Parathyroid adenoma (tissue), 2 donors: ENCODE data around the gene WDR81.

ENCODE experiments used
- H2AFZ ChIP-seq: fragments of 300-600 bp; sonication (generic); one replicate; pipeline ENCODE4 v1.7.0; 2017; ENCODE audit warnings: antibody characterized with exemption, mild to moderate bottlenecking
- H3K27ac ChIP-seq: fragments of 300-600 bp; sonication (generic); one replicate; pipeline ENCODE4 v1.7.0; 2017
- H3K27me3 ChIP-seq: fragments of 300-600 bp; sonication (generic); one replicate; pipeline ENCODE4 v1.7.0; 2017; ENCODE audit warnings: low read length; ENCODE audit not compliant: control insufficient read depth, insufficient read depth
- H3K36me3 ChIP-seq: fragments of 300-600 bp; sonication (generic); one replicate; pipeline ENCODE4 v1.7.0; 2017; ENCODE audit warnings: low read length; ENCODE audit not compliant: control insufficient read depth, insufficient read depth
- H3K4me1 ChIP-seq: fragments of 300-600 bp; sonication (generic); one replicate; pipeline ENCODE4 v1.7.0; 2017; ENCODE audit warnings: control low read depth
- H3K4me2 ChIP-seq: fragments of 300-600 bp; sonication (generic); one replicate; pipeline ENCODE4 v1.7.0; 2017; ENCODE audit warnings: low read length
- H3K4me3 ChIP-seq: fragments of 300-600 bp; sonication (generic); one replicate; pipeline ENCODE4 v1.7.0; 2017; ENCODE audit warnings: low read depth, low read length
- H3K79me2 ChIP-seq: fragments of 300-600 bp; sonication (generic); one replicate; pipeline ENCODE4 v1.7.0; 2017; ENCODE audit warnings: control low read depth
- H3K9ac ChIP-seq: fragments of 300-600 bp; sonication (generic); one replicate; pipeline ENCODE4 v1.7.0; 2017; ENCODE audit warnings: mild to moderate bottlenecking
- H3K9me3 ChIP-seq: fragments of 300-600 bp; sonication (generic); one replicate; pipeline ENCODE4 v1.7.0; 2017; ENCODE audit warnings: low read length; ENCODE audit not compliant: control insufficient read depth
- CTCF ChIP-seq: fragments of 300-600 bp; sonication (generic); IDR thresholded peaks from one replicate; pipeline ENCODE4 v1.7.0; 2017; ENCODE audit warnings: antibody characterized with exemption, mild to moderate bottlenecking
- donor health status: primary hyperparathyroidism.

Gene WDR81

GRCh38 chr17:1752425-1753262 lies 28.1 kb downstream of the WDR81 start:
- no peak overlapping the region for H3K27ac ChIP-seq
- no peaks in the 10 kb centered on the region for H3K36me3 ChIP-seq
- no peaks in the 10 kb centered on the region for H3K27me3 ChIP-seq
- no peak overlapping the region for H3K9ac ChIP-seq
- H3K4me3 ChIP-seq, result no peak overlapping the region
- H3K79me2 ChIP-seq, result no peaks in the 10 kb centered on the region
- no peak overlapping the region for H2AFZ ChIP-seq
- H3K4me1 ChIP-seq, result no peaks in the 10 kb centered on the region
- H3K4me2 ChIP-seq, result no peak overlapping the region
- H3K9me3 ChIP-seq, result no peaks in the 10 kb centered on the region
- TF ChIP-seq CTCF, result no peak

GRCh38 chr17:1753767-1754429 lies 29.4 kb downstream of the WDR81 start:
- no peak for TF ChIP-seq CTCF
- no peaks in the 10 kb centered on the region for H3K36me3 ChIP-seq
- no peak overlapping the region for H3K27ac ChIP-seq
- H3K9ac ChIP-seq, result no peak overlapping the region
- no peaks in the 10 kb centered on the region for H3K27me3 ChIP-seq
- no peak overlapping the region for H3K4me2 ChIP-seq
- H2AFZ ChIP-seq, result no peak overlapping the region
- no peaks in the 10 kb centered on the region for H3K79me2 ChIP-seq
- H3K4me3 ChIP-seq, result no peak overlapping the region
- H3K9me3 ChIP-seq, result no peaks in the 10 kb centered on the region
- no peaks in the 10 kb centered on the region for H3K4me1 ChIP-seq

- H3K79me2 ChIP-seq, result no peaks in the 10 kb centered on the region
- no peaks in the 10 kb centered on the region for H3K4me1 ChIP-seq
- no peak overlapping the region for H3K4me3 ChIP-seq
- H2AFZ ChIP-seq, result no peak overlapping the region
- H3K36me3 ChIP-seq, result no peaks in the 10 kb centered on the region
- no peaks in the 10 kb centered on the region for H3K27me3 ChIP-seq
- H3K9ac ChIP-seq, result no peak overlapping the region
- no peak overlapping the region for H3K27ac ChIP-seq
- no peak for TF ChIP-seq CTCF
- H3K4me2 ChIP-seq, result no peak overlapping the region
- no peaks in the 10 kb centered on the region for H3K9me3 ChIP-seq
Measured at GRCh38 chr17:1754430-1755112, 30.1 kb downstream of the WDR81 start.

GRCh38 chr17:1755252-1755826 lies 30.8 kb downstream of the WDR81 start:
- Histone ChIP-seq H3K79me2 (no peaks in the 10 kb centered on the region), H3K9me3 (no peaks in the 10 kb centered on the region), H3K36me3 (no peaks in the 10 kb centered on the region), H3K4me3 (no peak overlapping the region), H3K4me2 (no peak overlapping the region), H3K9ac (no peak overlapping the region), H2AFZ (no peak overlapping the region), H3K4me1 (no peaks in the 10 kb centered on the region), H3K27ac (no peak overlapping the region), H3K27me3 (no peaks in the 10 kb centered on the region)
- no peak for TF ChIP-seq CTCF
